ENCODE results near the gene ANAPC15. TPM values are rescaled to one million over a fixed set of nuclear protein-coding genes. Genes with fewer than 3 reads are reported as not detected.
"Not testable (repeated sequence)": the region's sequence is repeated elsewhere in the genome, so short reads cannot be mapped to it uniquely, and the experiment has no call there.

Gene ANAPC15
- total and polyA plus RNA-seq, 4 donors = 8.4 to 22.4 (median 15.0) TPM

DNA sequence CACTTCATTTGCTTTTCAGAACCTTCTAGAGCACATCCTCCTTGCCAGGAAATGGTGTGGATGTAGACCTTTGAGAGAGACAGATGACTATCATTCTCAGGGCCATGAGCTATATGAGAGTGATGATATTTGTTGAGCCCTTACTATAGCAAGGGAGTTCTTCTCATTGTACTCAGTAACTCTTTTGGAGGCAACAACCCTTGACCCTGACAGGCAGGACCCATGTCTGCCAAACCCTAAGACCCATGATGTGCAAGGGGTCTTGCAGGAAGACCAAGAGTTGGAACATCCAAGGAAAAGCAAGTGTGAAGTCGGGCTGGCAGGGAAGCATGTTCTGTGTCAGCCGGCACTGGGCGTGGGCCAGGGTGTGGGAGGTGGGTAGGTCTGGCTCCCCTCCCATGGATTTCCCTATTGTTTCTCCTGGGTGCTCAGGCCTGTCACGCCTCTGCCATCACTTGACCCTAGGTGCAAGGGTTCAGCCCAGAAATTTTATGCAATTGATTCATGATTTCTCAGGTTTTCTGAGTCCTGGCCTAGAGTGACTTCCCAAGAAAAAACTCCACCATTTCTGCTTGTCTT lies 24.3 kb upstream of the ANAPC15 start:
- Histone ChIP-seq H3K9ac (ENCODE audit: low read depth in 1 of 2, low read length in 2 of 2) (no peak overlapping the region), H3K4me3 (ENCODE audit: low read depth in 1 of 3, low read length in 3 of 3) (no peak overlapping the region), H3K36me3 (ENCODE audit: control insufficient read depth in 4 of 4, insufficient read depth in 3 of 4, low read depth in 1 of 4, low read length in 3 of 4) (no peaks in the 10 kb centered on the region), H3K4me1 (ENCODE audit: control insufficient read depth in 4 of 4, insufficient read depth in 4 of 4, low read length in 3 of 4) (no peaks in the 10 kb centered on the region), H3K9me3 (ENCODE audit: control insufficient read depth in 4 of 4, low read length in 3 of 4) (no peaks in the 10 kb centered on the region), H3K27ac (ENCODE audit: low read depth in 1 of 2, low read length in 2 of 2) (no peak overlapping the region), H3K27me3 (ENCODE audit: control insufficient read depth in 4 of 4, insufficient read depth in 4 of 4, low read length in 3 of 4) (no peaks in the 10 kb centered on the region)
- 94% methylated on average over 4 of the region's 4 CpGs for WGBS
- TF ChIP-seq GABPA (IDR thresholded peaks at IDR 0.05 in 1 of 2, conservative IDR thresholded peaks at IDR 0.05 in 1 of 2) (no peak), NR2F2 (IDR thresholded peaks at IDR 0.05) (no peak), RXRA (IDR thresholded peaks at IDR 0.05) (no peak), SP1 (IDR thresholded peaks at IDR 0.05) (no peak), RAD21 (IDR thresholded peaks at IDR 0.05) (no peak), JUND (IDR thresholded peaks at IDR 0.05) (no peak), YY1 (IDR thresholded peaks at IDR 0.05) (no peak), FOXA2 (IDR thresholded peaks at IDR 0.05) (no peak), HNF4G (IDR thresholded peaks at IDR 0.05) (no peak)
- TF ChIP-seq, protein P1, sequence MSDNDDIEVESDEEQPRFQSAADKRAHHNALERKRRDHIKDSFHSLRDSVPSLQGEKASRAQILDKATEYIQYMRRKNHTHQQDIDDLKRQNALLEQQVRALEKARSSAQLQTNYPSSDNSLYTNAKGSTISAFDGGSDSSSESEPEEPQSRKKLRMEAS (IDR thresholded peaks at IDR 0.05) = no peak
- TF ChIP-seq, protein P2, sequence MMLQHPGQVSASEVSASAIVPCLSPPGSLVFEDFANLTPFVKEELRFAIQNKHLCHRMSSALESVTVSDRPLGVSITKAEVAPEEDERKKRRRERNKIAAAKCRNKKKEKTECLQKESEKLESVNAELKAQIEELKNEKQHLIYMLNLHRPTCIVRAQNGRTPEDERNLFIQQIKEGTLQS (IDR thresholded peaks at IDR 0.05) = no peak
- TF ChIP-seq, protein P3, sequence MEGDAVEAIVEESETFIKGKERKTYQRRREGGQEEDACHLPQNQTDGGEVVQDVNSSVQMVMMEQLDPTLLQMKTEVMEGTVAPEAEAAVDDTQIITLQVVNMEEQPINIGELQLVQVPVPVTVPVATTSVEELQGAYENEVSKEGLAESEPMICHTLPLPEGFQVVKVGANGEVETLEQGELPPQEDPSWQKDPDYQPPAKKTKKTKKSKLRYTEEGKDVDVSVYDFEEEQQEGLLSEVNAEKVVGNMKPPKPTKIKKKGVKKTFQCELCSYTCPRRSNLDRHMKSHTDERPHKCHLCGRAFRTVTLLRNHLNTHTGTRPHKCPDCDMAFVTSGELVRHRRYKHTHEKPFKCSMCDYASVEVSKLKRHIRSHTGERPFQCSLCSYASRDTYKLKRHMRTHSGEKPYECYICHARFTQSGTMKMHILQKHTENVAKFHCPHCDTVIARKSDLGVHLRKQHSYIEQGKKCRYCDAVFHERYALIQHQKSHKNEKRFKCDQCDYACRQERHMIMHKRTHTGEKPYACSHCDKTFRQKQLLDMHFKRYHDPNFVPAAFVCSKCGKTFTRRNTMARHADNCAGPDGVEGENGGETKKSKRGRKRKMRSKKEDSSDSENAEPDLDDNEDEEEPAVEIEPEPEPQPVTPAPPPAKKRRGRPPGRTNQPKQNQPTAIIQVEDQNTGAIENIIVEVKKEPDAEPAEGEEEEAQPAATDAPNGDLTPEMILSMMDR (IDR thresholded peaks at IDR 0.05; ENCODE audit: low read depth, low read length, missing input control) = no peak
- TF ChIP-seq, protein P4, sequence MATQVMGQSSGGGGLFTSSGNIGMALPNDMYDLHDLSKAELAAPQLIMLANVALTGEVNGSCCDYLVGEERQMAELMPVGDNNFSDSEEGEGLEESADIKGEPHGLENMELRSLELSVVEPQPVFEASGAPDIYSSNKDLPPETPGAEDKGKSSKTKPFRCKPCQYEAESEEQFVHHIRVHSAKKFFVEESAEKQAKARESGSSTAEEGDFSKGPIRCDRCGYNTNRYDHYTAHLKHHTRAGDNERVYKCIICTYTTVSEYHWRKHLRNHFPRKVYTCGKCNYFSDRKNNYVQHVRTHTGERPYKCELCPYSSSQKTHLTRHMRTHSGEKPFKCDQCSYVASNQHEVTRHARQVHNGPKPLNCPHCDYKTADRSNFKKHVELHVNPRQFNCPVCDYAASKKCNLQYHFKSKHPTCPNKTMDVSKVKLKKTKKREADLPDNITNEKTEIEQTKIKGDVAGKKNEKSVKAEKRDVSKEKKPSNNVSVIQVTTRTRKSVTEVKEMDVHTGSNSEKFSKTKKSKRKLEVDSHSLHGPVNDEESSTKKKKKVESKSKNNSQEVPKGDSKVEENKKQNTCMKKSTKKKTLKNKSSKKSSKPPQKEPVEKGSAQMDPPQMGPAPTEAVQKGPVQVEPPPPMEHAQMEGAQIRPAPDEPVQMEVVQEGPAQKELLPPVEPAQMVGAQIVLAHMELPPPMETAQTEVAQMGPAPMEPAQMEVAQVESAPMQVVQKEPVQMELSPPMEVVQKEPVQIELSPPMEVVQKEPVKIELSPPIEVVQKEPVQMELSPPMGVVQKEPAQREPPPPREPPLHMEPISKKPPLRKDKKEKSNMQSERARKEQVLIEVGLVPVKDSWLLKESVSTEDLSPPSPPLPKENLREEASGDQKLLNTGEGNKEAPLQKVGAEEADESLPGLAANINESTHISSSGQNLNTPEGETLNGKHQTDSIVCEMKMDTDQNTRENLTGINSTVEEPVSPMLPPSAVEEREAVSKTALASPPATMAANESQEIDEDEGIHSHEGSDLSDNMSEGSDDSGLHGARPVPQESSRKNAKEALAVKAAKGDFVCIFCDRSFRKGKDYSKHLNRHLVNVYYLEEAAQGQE (IDR thresholded peaks at IDR 0.05) = no peak
- no peak for DNase-seq (ENCODE audit: low spot score)

DNA sequence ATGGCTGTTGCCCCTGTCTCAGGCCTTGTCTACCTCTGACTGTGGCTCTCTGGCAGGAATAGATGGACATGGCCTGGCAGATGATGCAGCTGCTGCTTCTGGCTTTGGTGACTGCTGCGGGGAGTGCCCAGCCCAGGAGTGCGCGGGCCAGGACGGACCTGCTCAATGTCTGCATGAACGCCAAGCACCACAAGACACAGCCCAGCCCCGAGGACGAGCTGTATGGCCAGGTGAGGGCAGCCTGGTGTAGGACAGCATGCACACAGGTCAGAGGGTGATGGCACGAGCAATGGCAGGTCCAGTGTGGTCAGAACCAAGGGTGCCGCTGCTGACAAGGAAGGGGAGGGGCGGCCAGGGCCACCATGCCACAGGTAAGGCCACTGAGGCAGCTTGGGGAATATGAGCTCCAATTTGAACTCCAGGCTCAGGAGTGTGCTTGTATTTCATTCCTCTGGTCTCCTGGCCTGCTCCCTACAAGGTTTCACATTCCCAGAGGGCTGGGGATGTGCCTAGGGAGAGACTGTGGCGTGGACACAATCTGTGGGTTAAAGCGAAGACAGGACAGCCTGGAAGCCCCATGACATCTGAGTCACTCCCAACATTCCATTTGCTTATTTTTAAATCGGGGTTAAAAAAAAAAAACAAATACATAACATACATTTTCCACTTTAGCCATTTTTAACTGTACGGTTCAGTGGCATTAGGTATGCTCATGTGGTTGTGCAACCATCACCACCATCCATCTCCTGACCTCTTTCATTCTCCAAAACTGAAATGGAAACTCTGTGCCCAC lies 23.6 kb upstream of the ANAPC15 start:
- no peaks in the 10 kb centered on the region for H3K27me3 ChIP-seq (ENCODE audit: control insufficient read depth in 4 of 4, insufficient read depth in 4 of 4, low read length in 3 of 4)
- no peak overlapping the region for H3K27ac ChIP-seq (ENCODE audit: low read depth in 1 of 2, low read length in 2 of 2)
- no peak for DNase-seq (ENCODE audit: low spot score)
- no peak for TF ChIP-seq RXRA (IDR thresholded peaks at IDR 0.05)
- no peak for TF ChIP-seq FOXA1 (IDR thresholded peaks at IDR 0.05)
- TF ChIP-seq HNF4G (IDR thresholded peaks at IDR 0.05) = no peak
- no peak for TF ChIP-seq RAD21 (IDR thresholded peaks at IDR 0.05)
- TF ChIP-seq SP1 (IDR thresholded peaks at IDR 0.05) = no peak
- TF ChIP-seq GABPA (IDR thresholded peaks at IDR 0.05 in 1 of 2, conservative IDR thresholded peaks at IDR 0.05 in 1 of 2) = no peak
- no peak for TF ChIP-seq TAF1 (conservative IDR thresholded peaks at IDR 0.05)
- no peak for TF ChIP-seq HNF4A (conservative IDR thresholded peaks at IDR 0.05)
- TF ChIP-seq, protein P2 (IDR thresholded peaks at IDR 0.05) = no peak
- no peak for TF ChIP-seq JUND (IDR thresholded peaks at IDR 0.05)
- no peak for TF ChIP-seq YY1 (IDR thresholded peaks at IDR 0.05)
- no peak overlapping the region for H3K9ac ChIP-seq (ENCODE audit: low read depth in 1 of 2, low read length in 2 of 2)
- H3K9me3 ChIP-seq (ENCODE audit: control insufficient read depth in 4 of 4, low read length in 3 of 4) = no peaks in the 10 kb centered on the region
- 91% methylated on average over 14 of the region's 14 CpGs for WGBS
- H3K36me3 ChIP-seq (ENCODE audit: control insufficient read depth in 4 of 4, insufficient read depth in 3 of 4, low read depth in 1 of 4, low read length in 3 of 4) = no peaks in the 10 kb centered on the region
- H3K4me3 ChIP-seq (ENCODE audit: low read depth in 1 of 3, low read length in 3 of 3) = no peak overlapping the region
- H3K4me1 ChIP-seq (ENCODE audit: control insufficient read depth in 4 of 4, insufficient read depth in 4 of 4, low read length in 3 of 4) = no peaks in the 10 kb centered on the region

DNA sequence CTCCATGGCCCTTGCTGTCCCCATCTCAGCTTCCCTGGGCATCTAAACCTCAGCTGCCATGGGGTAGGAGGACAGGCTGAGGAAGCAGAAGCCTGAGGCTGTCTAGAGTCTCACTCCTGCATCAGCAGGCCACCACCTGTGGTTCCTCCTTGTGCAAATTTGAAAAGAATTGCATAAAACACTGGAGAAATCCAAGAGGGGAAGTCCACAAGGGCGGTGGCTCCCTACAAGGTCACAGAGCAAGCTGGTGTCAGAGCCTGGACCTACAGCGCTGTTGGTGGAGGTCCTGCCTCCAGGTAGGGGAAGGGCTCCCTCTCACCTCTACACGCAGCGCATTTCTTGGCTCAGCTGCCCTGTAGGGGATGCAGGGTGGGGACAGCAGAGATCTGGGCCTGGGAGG lies 23.0 kb upstream of the ANAPC15 start, which contains the start of gene FOLR3:
Gene FOLR3 (plus strand): TSS at position 253 of the 400 bp plus-strand sequence. CDS start 228 bp downstream, outside the sequence.
- not testable (repeated sequence) for H3K9me3 ChIP-seq (ENCODE audit: control insufficient read depth in 4 of 4, low read length in 3 of 4); DNase-seq (ENCODE audit: low spot score); H3K36me3 ChIP-seq (ENCODE audit: control insufficient read depth in 4 of 4, insufficient read depth in 3 of 4, low read depth in 1 of 4, low read length in 3 of 4); H3K4me3 ChIP-seq (ENCODE audit: low read depth in 1 of 3, low read length in 3 of 3); H3K9ac ChIP-seq (ENCODE audit: low read depth in 1 of 2, low read length in 2 of 2); H3K27me3 ChIP-seq (ENCODE audit: control insufficient read depth in 4 of 4, insufficient read depth in 4 of 4, low read length in 3 of 4); H3K4me1 ChIP-seq (ENCODE audit: control insufficient read depth in 4 of 4, insufficient read depth in 4 of 4, low read length in 3 of 4); H3K27ac ChIP-seq (ENCODE audit: low read depth in 1 of 2, low read length in 2 of 2)
- WGBS = 91% methylated on average over 4 of the region's 4 CpGs

All from liver (tissue), 9 donors.